ENCODE measurements around the gene GDF2. TPM values are rescaled to one million over a fixed set of nuclear protein-coding genes. Genes with fewer than 3 reads are reported as not detected.

Gene GDF2
- total RNA-seq, 2 experiments from 2014 or later, result not detected

GRCh38 chr10:47326306-47326926 is 4.2 kb downstream of the GDF2 start:
- ChIA-PET CTCF (interaction anchor here (0.5 kb wide), 1 partner anchor 35 kb away, joined by 3 read pairs; no protein-coding TSS in a partner anchor), POLR2A (no interaction called here)
- H3K9me3 Mint-ChIP-seq (ENCODE audit: low read depth), result no peaks in the 10 kb centered on the region
- no peaks in the 10 kb centered on the region for H3K36me3 Mint-ChIP-seq (ENCODE audit: low read depth)
- ATAC-seq, result no peak
- no peak for DNase-seq
- H3K27me3 Mint-ChIP-seq, result no peaks in the 10 kb centered on the region
- intact Hi-C loops (cut with DNase I, micrococcal nuclease), result no loop called here
- H3K4me1 Mint-ChIP-seq, result no peaks in the 10 kb centered on the region
- H3K27ac Mint-ChIP-seq, result no peak overlapping the region
- H3K4me3 Mint-ChIP-seq, result no peak overlapping the region

- POLR2A ChIA-PET, result no interaction called here
- no peaks in the 10 kb centered on the region for H3K4me1 Mint-ChIP-seq
- intact Hi-C loops (cut with DNase I, micrococcal nuclease), result no loop called here
- no peak overlapping the region for H3K4me3 Mint-ChIP-seq
- H3K36me3 Mint-ChIP-seq (ENCODE audit: low read depth), result no peaks in the 10 kb centered on the region
- H3K27me3 Mint-ChIP-seq, result no peaks in the 10 kb centered on the region
- no peak for DNase-seq
- ATAC-seq, result no peak
- H3K27ac Mint-ChIP-seq, result no peak overlapping the region
- no peaks in the 10 kb centered on the region for H3K9me3 Mint-ChIP-seq (ENCODE audit: low read depth)
- CTCF ChIA-PET, result no interaction called here
These were observed 4.7 kb downstream of the GDF2 start for GRCh38 chr10:47326927-47327330.

- POLR2A ChIA-PET, result no interaction called here
- DNase-seq, result no peak
- no peak for ATAC-seq
These were observed 7.6 kb downstream of the GDF2 start for GRCh38 chr10:47329855-47330254.

GRCh38 chr10:47330366-47330765 is 8.1 kb downstream of the GDF2 start:
- intact Hi-C loops (cut with DNase I, micrococcal nuclease), result no loop called here
- Mint-ChIP-seq H3K27ac (no peak overlapping the region), H3K36me3 (ENCODE audit: low read depth) (no peaks in the 10 kb centered on the region), H3K4me1 (no peaks in the 10 kb centered on the region), H3K9me3 (ENCODE audit: low read depth) (no peaks in the 10 kb centered on the region), H3K4me3 (no peak overlapping the region), H3K27me3 (no peaks in the 10 kb centered on the region)
- ChIA-PET CTCF (no interaction called here), POLR2A (no interaction called here)
- ATAC-seq, result no peak
- no peak for DNase-seq

More at GRCh38 chr10:47329855-47330254, 7.6 kb downstream of the GDF2 start:
- Mint-ChIP-seq H3K4me3 (no peak overlapping the region), H3K27me3 (no peaks in the 10 kb centered on the region), H3K4me1 (no peaks in the 10 kb centered on the region), H3K36me3 (ENCODE audit: low read depth) (no peaks in the 10 kb centered on the region), H3K9me3 (ENCODE audit: low read depth) (no peaks in the 10 kb centered on the region), H3K27ac (no peak overlapping the region)
- CTCF ChIA-PET, result no interaction called here
- intact Hi-C loops (cut with DNase I, micrococcal nuclease), result no loop called here

GRCh38 chr10:47330804-47331203 is 8.6 kb downstream of the GDF2 start:
- CTCF ChIA-PET, result no interaction called here
- no peak for ATAC-seq
- Mint-ChIP-seq H3K27me3 (no peaks in the 10 kb centered on the region), H3K9me3 (ENCODE audit: low read depth) (no peaks in the 10 kb centered on the region), H3K4me1 (no peaks in the 10 kb centered on the region), H3K4me3 (no peak overlapping the region), H3K36me3 (ENCODE audit: low read depth) (no peaks in the 10 kb centered on the region), H3K27ac (no peak overlapping the region)
- intact Hi-C loops (cut with DNase I, micrococcal nuclease), result no loop called here
- POLR2A ChIA-PET, result no interaction called here
- DNase-seq, result no peak

GRCh38 chr10:47331491-47331890 is 9.2 kb downstream of the GDF2 start:
- Mint-ChIP-seq H3K27ac (no peak overlapping the region), H3K36me3 (ENCODE audit: low read depth) (no peaks in the 10 kb centered on the region), H3K4me3 (no peak overlapping the region), H3K4me1 (no peaks in the 10 kb centered on the region), H3K9me3 (ENCODE audit: low read depth) (no peaks in the 10 kb centered on the region), H3K27me3 (no peaks in the 10 kb centered on the region)
- ATAC-seq, result no peak
- ChIA-PET POLR2A (no interaction called here), CTCF (interaction anchor here (0.8 kb wide), 1 partner anchor 19 kb away, joined by 3 read pairs; no protein-coding TSS in a partner anchor)
- intact Hi-C loops (cut with DNase I, micrococcal nuclease), result no loop called here
- DNase-seq, result no peak

GRCh38 chr10:47331954-47332353 is 9.7 kb downstream of the GDF2 start:
- Mint-ChIP-seq H3K27ac (no peak overlapping the region), H3K36me3 (ENCODE audit: low read depth) (no peaks in the 10 kb centered on the region), H3K27me3 (no peaks in the 10 kb centered on the region), H3K9me3 (ENCODE audit: low read depth) (no peaks in the 10 kb centered on the region), H3K4me3 (no peak overlapping the region), H3K4me1 (no peaks in the 10 kb centered on the region)
- DNase-seq (no peak), ATAC-seq (no peak)
- intact Hi-C loops (cut with DNase I, micrococcal nuclease), result no loop called here
- ChIA-PET CTCF (interaction anchor here (0.8 kb wide), 1 partner anchor 19 kb away, joined by 3 read pairs; no protein-coding TSS in a partner anchor), POLR2A (no interaction called here)

GRCh38 chr10:47332371-47332770 is 10.1 kb downstream of the GDF2 start:
- Mint-ChIP-seq H3K4me3 (no peak overlapping the region), H3K27ac (no peak overlapping the region), H3K9me3 (ENCODE audit: low read depth) (no peaks in the 10 kb centered on the region), H3K27me3 (no peaks in the 10 kb centered on the region), H3K36me3 (ENCODE audit: low read depth) (no peaks in the 10 kb centered on the region), H3K4me1 (no peaks in the 10 kb centered on the region)
- ChIA-PET CTCF (interaction anchor here (0.8 kb wide), 1 partner anchor 20 kb away, joined by 3 read pairs; no protein-coding TSS in a partner anchor), POLR2A (no interaction called here)
- intact Hi-C loops (cut with DNase I, micrococcal nuclease), result no loop called here
- no peak for ATAC-seq
- DNase-seq, result no peak

GRCh38 chr10:47332946-47333345 is 10.7 kb downstream of the GDF2 start:
- ChIA-PET CTCF (no interaction called here), POLR2A (no interaction called here)
- Mint-ChIP-seq H3K36me3 (ENCODE audit: low read depth) (no peaks in the 10 kb centered on the region), H3K4me3 (no peak overlapping the region), H3K27me3 (no peaks in the 10 kb centered on the region), H3K27ac (no peak overlapping the region), H3K4me1 (no peaks in the 10 kb centered on the region), H3K9me3 (ENCODE audit: low read depth) (no peaks in the 10 kb centered on the region)
- DNase-seq (no peak), ATAC-seq (no peak)
- intact Hi-C loops (cut with DNase I, micrococcal nuclease), result no loop called here

GRCh38 chr10:47333532-47333931 is 11.3 kb downstream of the GDF2 start:
- DNase-seq (no peak), ATAC-seq (no peak)
- ChIA-PET CTCF (no interaction called here), POLR2A (no interaction called here)
- Mint-ChIP-seq H3K27ac (no peak overlapping the region), H3K36me3 (ENCODE audit: low read depth) (no peaks in the 10 kb centered on the region), H3K27me3 (no peaks in the 10 kb centered on the region), H3K4me3 (no peak overlapping the region), H3K4me1 (no peaks in the 10 kb centered on the region), H3K9me3 (ENCODE audit: low read depth) (no peaks in the 10 kb centered on the region)
- intact Hi-C loops (cut with DNase I, micrococcal nuclease), result no loop called here

GRCh38 chr10:47334466-47335295 is 12.4 kb downstream of the GDF2 start:
- no peaks in the 10 kb centered on the region for H3K27me3 Mint-ChIP-seq
- H3K27ac Mint-ChIP-seq, result no peak overlapping the region
- no peak overlapping the region for H3K4me3 Mint-ChIP-seq
- DNase-seq (no peak), ATAC-seq (no peak)
- no peaks in the 10 kb centered on the region for H3K36me3 Mint-ChIP-seq (ENCODE audit: low read depth)
- H3K4me1 Mint-ChIP-seq, result no peaks in the 10 kb centered on the region
- CTCF ChIA-PET, result interaction anchor here (1.0 kb wide), 1 partner anchor 286 kb away, joined by 4 read pairs; no protein-coding TSS in a partner anchor
- intact Hi-C loops (cut with DNase I, micrococcal nuclease), result no loop called here
- POLR2A ChIA-PET, result no interaction called here
- no peaks in the 10 kb centered on the region for H3K9me3 Mint-ChIP-seq (ENCODE audit: low read depth)

- ATAC-seq (no peak), DNase-seq (no peak)
These were observed 13.7 kb downstream of the GDF2 start for GRCh38 chr10:47335906-47336305.

More at GRCh38 chr10:47335906-47336305, 13.7 kb downstream of the GDF2 start:
- intact Hi-C loops (cut with DNase I, micrococcal nuclease), result no loop called here
- Mint-ChIP-seq H3K4me1 (no peaks in the 10 kb centered on the region), H3K27me3 (peaks cover 4% of the 10 kb centered on the region), H3K36me3 (ENCODE audit: low read depth) (no peaks in the 10 kb centered on the region), H3K9me3 (ENCODE audit: low read depth) (no peaks in the 10 kb centered on the region), H3K4me3 (no peak overlapping the region), H3K27ac (no peak overlapping the region)
- ChIA-PET CTCF (interaction anchor here (1.0 kb wide), 1 partner anchor 287 kb away, joined by 4 read pairs; no protein-coding TSS in a partner anchor), POLR2A (no interaction called here)

Data from activated CD4-positive, alpha-beta T cell treated with anti-CD3 and anti-CD28 coated beads for 36 hours (primary cell).